HepG2 (cell line): ENCODE data around the gene CCNYL1. TPM values are rescaled to one million over a fixed set of nuclear protein-coding genes. Genes with fewer than 3 reads are reported as not detected.

Experiments used
- ATAC-seq: fragments of 200-7000 bp; cut with Tn5 transposase; 3 replicates; pipeline ENCODE4 v1.9.1; 2020; ENCODE audit warnings: mild to moderate bottlenecking, moderate library complexity
- BruUV-seq: library from RNA; stranded (reverse); fragments of 400-500 nt; replicated peaks from 2 replicates; lab custom pipeline; 2021; lab: Mats Ljungman, UMichigan
- CTCF ChIA-PET: fragments of 300-600 bp; formaldehyde crosslinking; extraction: SDS; loops from one replicate; lab custom pipeline; 2021; ENCODE audit warnings: low total read pairs, inconsistent platforms, low intra/inter-chr PET ratio; lab: Yijun Ruan, JAX
- POLR2A ChIA-PET: fragments of 350-600 bp; sonication (Branson Sonifier 250); formaldehyde crosslinking; loops from one replicate; lab custom pipeline; 2020; ENCODE audit warnings: antibody characterized with exemption, inconsistent platforms; lab: Yijun Ruan, JAX
- DNase-seq: peaks from one replicate; pipeline ENCODE4 v3.0.0-alpha.2; 2015; ENCODE audit warnings: low spot score
- FAIRE-seq: peaks from 3 replicates; lab custom pipeline; 2011; peaks lifted over from hg19 to GRCh38; lab: Jason Lieb, UNC
- H2AFZ ChIP-seq: one replicate; pipeline ENCODE4 v1.6.1; 2011; ENCODE audit warnings: low read length, inconsistent platforms
- H3K27ac ChIP-seq: fragments of 300-600 bp; 3 replicates; pipeline ENCODE4 v1.8.0; 2011; ENCODE audit warnings: mixed run types, mild to moderate bottlenecking, mixed read lengths, low read length, inconsistent platforms; ENCODE audit not compliant: insufficient read depth; ENCODE audit errors: extremely low read length
- H3K27me3 ChIP-seq, 2 experiments: fragments of 200-600 bp in 1 of 2; 2 replicates in 1 of 2; 3 replicates in 1 of 2; pipeline versions ENCODE4 v1.6.0 to v1.8.0; 2011; ENCODE audit warnings: low read length in 2 of 2, mild to moderate bottlenecking in 2 of 2, moderate library complexity in 2 of 2, inconsistent platforms in 1 of 2; ENCODE audit not compliant: insufficient read depth in 2 of 2, control insufficient read depth in 1 of 2
- H3K36me3 ChIP-seq, 2 experiments: fragments of 200-600 bp in 1 of 2; replicated peaks in 1 of 2; 2 replicates in 1 of 2; 3 replicates in 1 of 2; pipeline versions ENCODE4 v1.5.1 to v1.8.0; 2011; ENCODE audit warnings: low read length in 2 of 2, inconsistent platforms in 1 of 2; ENCODE audit not compliant: insufficient read depth in 2 of 2, control insufficient read depth in 1 of 2
- H3K4me1 ChIP-seq: 2 replicates; pipeline ENCODE4 v1.5.1; 2012; ENCODE audit warnings: low read length, inconsistent platforms; ENCODE audit not compliant: insufficient read depth
- H3K4me2 ChIP-seq: 2 replicates; pipeline ENCODE4 v1.6.0; 2011; ENCODE audit warnings: low read depth, low read length, inconsistent platforms
- H3K4me3 ChIP-seq, 3 experiments: fragments of 200-600 bp in 1 of 3; sonication (generic), shearing (Covaris generic) in 1 of 3; replicated peaks in 1 of 3; 2 replicates each; pipeline ENCODE4 v1.5.1; 2011 to 2016; ENCODE audit warnings: low read length in 3 of 3, inconsistent platforms in 2 of 3, low read depth in 2 of 3, mild to moderate bottlenecking in 2 of 3, control low read depth in 1 of 3, mixed read lengths in 1 of 3; ENCODE audit not compliant: insufficient read depth in 1 of 3
- H3K79me2 ChIP-seq: one replicate; pipeline ENCODE4 v1.6.1; 2011; ENCODE audit warnings: low read length, inconsistent platforms; ENCODE audit not compliant: insufficient read depth
- H3K9ac ChIP-seq: 2 replicates; pipeline ENCODE4 v1.6.0; 2011; ENCODE audit warnings: mild to moderate bottlenecking, low read depth, low read length, inconsistent platforms; ENCODE audit not compliant: insufficient read depth
- H3K9me3 ChIP-seq: 2 replicates; pipeline ENCODE4 v1.5.1; 2012; ENCODE audit warnings: mild to moderate bottlenecking, low read length
- H4K20me1 ChIP-seq: 2 replicates; pipeline ENCODE4 v1.6.0; 2011; ENCODE audit warnings: inconsistent platforms, mild to moderate bottlenecking, low read length, moderate library complexity; ENCODE audit not compliant: insufficient read depth
- ETV5 ChIP-seq: IDR thresholded peaks from 2 replicates; pipeline ENCODE4 v1.6.1; 2018; ENCODE audit warnings: missing biosample characterization, missing genetic modification reagents, inconsistent platforms, borderline replicate concordance
- NFE2L2 ChIP-seq: fragments of 150-350 bp; IDR thresholded peaks from 2 replicates; pipeline ENCODE4 v1.6.1; 2014; ENCODE audit warnings: low read length
- PAWR ChIP-seq: sonication (generic); formaldehyde crosslinking; IDR thresholded peaks from 2 replicates; pipeline ENCODE4 v1.4.0; 2020; ENCODE audit warnings: missing genetic modification reagents, mild to moderate bottlenecking, borderline replicate concordance
- RNF219 ChIP-seq: sonication (generic); formaldehyde crosslinking; IDR thresholded peaks from 2 replicates; pipeline ENCODE4 v1.5.0; 2020; ENCODE audit warnings: mild to moderate bottlenecking, missing genetic modification reagents
- ZBTB42 ChIP-seq: sonication (generic); formaldehyde crosslinking; IDR thresholded peaks from 2 replicates; pipeline ENCODE4 v1.5.0; 2020; ENCODE audit warnings: mild to moderate bottlenecking, missing genetic modification reagents
- ZNF235 ChIP-seq: sonication (generic); formaldehyde crosslinking; IDR thresholded peaks from 2 replicates; pipeline ENCODE4 v1.8.1; 2023; ENCODE audit warnings: mild to moderate bottlenecking, missing genetic modification reagents, borderline replicate concordance
- ZNF552 ChIP-seq: sonication (generic); formaldehyde crosslinking; IDR thresholded peaks from 2 replicates; pipeline ENCODE4 v1.9.0; 2022; ENCODE audit warnings: missing genetic modification reagents, mild to moderate bottlenecking, borderline replicate concordance
- ZNF768 ChIP-seq: sonication (generic); formaldehyde crosslinking; IDR thresholded peaks from 2 replicates; pipeline ENCODE4 v1.4.0; 2020; ENCODE audit warnings: missing genetic modification reagents
- WGBS: methylation state at CpG from one replicate; pipeline ENCODE4 v1.1.6; 2017; ENCODE audit warnings: low lambda C conversion rate; 5-methylcytosine and 5-hydroxymethylcytosine counted together
- in situ Hi-C: cut with HindIII; loops from 2 replicates; pipeline ENCODE4 v1.10.0; 2017; ENCODE audit warnings: low pct_unique_long_range_greater_than_20kb; ENCODE audit not compliant: extremely low pct_ligation_motif_present
- intact Hi-C: fragments of 100-400 bp; cut with micrococcal nuclease; formaldehyde crosslinking; loops from one replicate; pipeline ENCODE4 v1.10.0; 2022; ENCODE audit not compliant: unreplicated experiment
- polyA plus RNA-seq, 8 experiments: library from polyadenylated mRNA; depleted of rRNA in 3 of 8; stranded (reverse) in 7 of 8; unstranded in 1 of 8; fragments of >200 nt; fragmentation: Illumina TruSeq in 4 of 8; extraction: Trizol in 4 of 8; gene quantifications; 2 replicates each; pipeline versions ENCODE4 v1.2.1 to v1.2.3, GENCODE V29; 2011 to 2016; ENCODE audit warnings: low read depth in 4 of 8, missing spikeins in 1 of 8, mixed read lengths in 1 of 8; ENCODE audit not compliant: insufficient read depth in 1 of 8
- total RNA-seq, 5 experiments: library from RNA; depleted of rRNA; stranded (reverse); fragments of >200 nt; fragmentation: Illumina TruSeq; extraction: Trizol; gene quantifications; 2 replicates each; pipeline ENCODE4 v1.2.3, GENCODE V29; 2016; ENCODE audit warnings: low read depth in 1 of 5

Gene CCNYL1
- total and polyA plus RNA-seq, 2 of the 13 experiments (the other 11 are each of a cell fraction or from before 2014, with no cell fraction given), result 12.5 to 16.2 TPM

GRCh38 chr2:207698301-207698700 lies 13.1 kb upstream of the CCNYL1 start:
- intact Hi-C loops, result no loop called here
- 0 out of 5 replicates have a peak, but pooled peaks cover 0 to 6% of the 10 kb centered on the region in 2 experiments for H3K27me3 ChIP-seq
- TF ChIP-seq ZBTB42 (no peak), PAWR (CRISPR knock-in tag) (no peak), ZNF552 (no peak), ETV5 (CRISPR knock-in tag) (no peak), ZNF235 (CRISPR knock-in tag) (no peak)
- TF ChIP-seq, all 625 proteins: peak for 0
- ATAC-seq, result no peak
- no peak for FAIRE-seq
- no peaks in the 10 kb centered on the region for H3K79me2 ChIP-seq
- H3K4me3 ChIP-seq, result no peak overlapping the region
- 73% methylated on average over 5 of the region's 5 CpGs for WGBS
- no peak overlapping the region for H3K27ac ChIP-seq
- H3K4me2 ChIP-seq, result no peak overlapping the region
- ChIA-PET CTCF (no interaction called here), POLR2A (no interaction called here)
- no peak overlapping the region for H3K9ac ChIP-seq
- DNase-seq, result no peak
- no peak overlapping the region for H2AFZ ChIP-seq
- in situ Hi-C loops, result no loop called here
- H3K4me1 ChIP-seq, result peaks cover 42% of the 10 kb centered on the region
- no peaks in the 10 kb centered on the region for H3K9me3 ChIP-seq
- BruUV-seq, result no TSS peak
- H4K20me1 ChIP-seq, result no peaks in the 10 kb centered on the region
- no peaks in the 10 kb centered on the region for H3K36me3 ChIP-seq

- CTCF ChIA-PET, result no interaction called here
Observed at GRCh38 chr2:207704078-207704477, 7.4 kb upstream of the CCNYL1 start.

More at GRCh38 chr2:207704078-207704477, 7.4 kb upstream of the CCNYL1 start:
- POLR2A ChIA-PET, result no interaction called here
- Histone ChIP-seq H4K20me1 (no peaks in the 10 kb centered on the region), H3K4me2 (peak overlapping the region; percentile 1; the same call in 1 of the 2 replicates), H3K36me3 (no peaks in the 10 kb centered on the region), H3K4me3 (no peak overlapping the region), H3K79me2 (no peaks in the 10 kb centered on the region), H3K9me3 (no peaks in the 10 kb centered on the region), H3K27ac (no peak overlapping the region), H3K9ac (no peak overlapping the region), H3K27me3 (no peaks in the 10 kb centered on the region), H2AFZ (no peak overlapping the region), H3K4me1 (peaks cover 43% of the 10 kb centered on the region)
- WGBS, result 18% methylated on average over 3 of the region's 3 CpGs
- intact Hi-C loops (loop anchor here (5.0 kb wide), 1 partner anchor 1953 kb away; no protein-coding TSS in a partner anchor), in situ Hi-C loops (loop anchor here (25.0 kb wide), 1 partner anchor 558 kb away; the partner anchor contains the start of genes IDH1 and PIKFYVE)
- no peak for DNase-seq
- no peak for ATAC-seq
- no peak for FAIRE-seq
- TF ChIP-seq ZNF768 (CRISPR knock-in tag), result no peak
- peak; percentile 46; the same call in 1 of the 2 replicates for TF ChIP-seq NFE2L2
- TF ChIP-seq RNF219 (CRISPR knock-in tag), result no peak
- no TSS peak for BruUV-seq
